DMS79 (cell line): ENCODE data around the gene NMRAL1.

Experiments used
- DNase-seq: peaks from one replicate; lab custom pipeline; 2025; lab: John Stamatoyannopoulos, UW

The NMRAL1 gene

DNA sequence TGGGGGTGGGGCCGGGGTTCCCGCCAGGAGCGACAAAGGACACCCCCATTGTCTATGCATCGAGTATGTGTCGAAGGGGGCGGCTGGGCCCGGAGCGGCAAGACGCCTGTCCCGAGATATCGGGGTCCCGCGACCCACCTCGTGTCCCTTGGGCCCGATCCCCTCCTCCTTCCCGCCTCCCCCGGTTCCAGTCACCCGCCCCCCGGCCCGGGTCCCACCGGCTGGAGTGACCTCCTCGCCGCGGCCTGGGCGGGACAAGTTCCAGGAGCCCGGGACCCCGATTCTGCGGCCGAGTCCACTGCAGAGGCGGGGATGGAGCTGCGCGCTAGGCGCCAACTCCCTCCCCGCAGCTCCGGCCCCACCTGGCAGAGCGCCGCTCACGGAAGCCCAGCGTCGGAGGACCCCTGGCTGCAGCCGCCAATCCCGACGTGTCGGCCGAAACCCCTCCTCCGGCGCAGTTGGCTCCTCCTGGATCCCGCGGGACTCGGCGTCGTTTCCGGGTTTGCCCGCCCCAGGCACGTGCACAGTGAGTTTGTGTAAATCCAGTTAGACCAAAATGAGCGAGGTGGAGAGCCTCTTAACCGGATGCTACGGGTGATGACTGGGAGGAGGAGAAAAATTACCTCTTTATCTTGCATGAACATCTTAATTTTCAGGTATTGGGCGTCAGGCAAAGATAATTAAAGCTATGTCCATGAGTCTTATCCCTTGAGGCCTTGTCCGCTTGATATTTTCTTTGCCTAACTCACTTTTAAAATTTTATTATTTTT, at the start of gene NMRAL1:
NMRAL1 (minus strand) TSS at position 434 of the 770 bp plus-strand sequence. CDS start 493 bp downstream, outside the sequence.
- peak; percentile 95 for DNase-seq

DNA sequence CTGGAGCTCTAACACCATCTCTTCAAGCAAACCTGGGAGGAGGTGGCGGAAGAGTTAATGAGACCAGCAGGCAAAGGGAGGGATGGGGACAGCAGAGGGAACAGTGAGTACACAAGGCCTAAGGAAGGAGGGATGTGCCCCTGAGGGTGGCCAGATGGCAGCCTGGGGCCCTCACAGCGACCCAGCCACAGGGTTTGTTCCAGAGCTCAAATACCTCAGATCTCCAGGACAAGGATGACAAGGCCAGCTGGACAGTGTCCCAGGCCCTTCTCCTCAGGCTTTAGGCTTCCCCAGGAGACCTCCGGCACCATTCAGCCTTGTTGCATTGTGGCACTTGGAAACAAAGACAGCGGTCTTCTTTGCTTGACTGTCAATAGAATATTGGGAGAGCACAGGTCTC, 49.3 kb upstream of the NMRAL1 start:
- no peak for DNase-seq

- DNase-seq: peak; percentile 83
Measured at GRCh38 chr16:4522051-4522581, 47.7 kb upstream of the NMRAL1 start.

GRCh38 chr16:4520913-4521312, 46.5 kb upstream of the NMRAL1 start:
- no peak for DNase-seq

DNA sequence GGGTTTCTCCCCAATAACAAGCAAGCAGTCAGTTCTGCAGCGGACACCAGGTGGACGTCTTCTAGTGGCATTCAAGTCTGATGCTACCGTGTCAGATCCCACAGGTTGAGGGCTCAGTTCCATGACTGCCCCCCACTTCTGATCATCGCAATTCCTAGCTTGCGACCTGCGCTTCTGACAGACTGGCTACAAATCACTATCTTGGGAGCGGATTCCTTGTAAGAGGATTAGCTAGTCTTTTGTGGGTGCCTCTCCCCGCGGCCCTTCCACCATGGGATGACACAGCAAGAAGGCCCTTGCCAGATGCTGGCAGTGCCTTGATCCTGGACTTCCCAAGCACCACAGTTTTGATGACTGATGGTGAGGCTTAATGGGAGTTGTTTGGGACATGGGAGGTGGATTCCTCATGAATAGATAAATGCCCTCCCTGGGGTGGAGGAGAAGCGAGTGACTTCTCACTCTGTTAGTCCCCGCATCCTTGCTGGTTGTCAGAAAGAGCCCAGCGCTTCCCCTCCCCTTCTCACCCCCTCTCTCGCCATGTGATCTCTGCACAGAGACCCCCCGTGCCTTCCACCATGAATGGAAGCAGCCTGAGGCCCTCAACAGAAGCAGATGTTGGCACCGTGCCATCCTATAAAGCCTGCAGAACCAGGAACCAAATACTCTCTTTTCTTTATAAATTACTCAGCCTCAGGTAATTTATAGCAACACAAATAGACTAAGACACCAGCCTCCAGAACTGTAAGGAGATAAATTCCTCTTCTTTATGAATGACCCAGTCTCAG, 45.0 kb upstream of the NMRAL1 start:
- DNase-seq: no peak

DNA sequence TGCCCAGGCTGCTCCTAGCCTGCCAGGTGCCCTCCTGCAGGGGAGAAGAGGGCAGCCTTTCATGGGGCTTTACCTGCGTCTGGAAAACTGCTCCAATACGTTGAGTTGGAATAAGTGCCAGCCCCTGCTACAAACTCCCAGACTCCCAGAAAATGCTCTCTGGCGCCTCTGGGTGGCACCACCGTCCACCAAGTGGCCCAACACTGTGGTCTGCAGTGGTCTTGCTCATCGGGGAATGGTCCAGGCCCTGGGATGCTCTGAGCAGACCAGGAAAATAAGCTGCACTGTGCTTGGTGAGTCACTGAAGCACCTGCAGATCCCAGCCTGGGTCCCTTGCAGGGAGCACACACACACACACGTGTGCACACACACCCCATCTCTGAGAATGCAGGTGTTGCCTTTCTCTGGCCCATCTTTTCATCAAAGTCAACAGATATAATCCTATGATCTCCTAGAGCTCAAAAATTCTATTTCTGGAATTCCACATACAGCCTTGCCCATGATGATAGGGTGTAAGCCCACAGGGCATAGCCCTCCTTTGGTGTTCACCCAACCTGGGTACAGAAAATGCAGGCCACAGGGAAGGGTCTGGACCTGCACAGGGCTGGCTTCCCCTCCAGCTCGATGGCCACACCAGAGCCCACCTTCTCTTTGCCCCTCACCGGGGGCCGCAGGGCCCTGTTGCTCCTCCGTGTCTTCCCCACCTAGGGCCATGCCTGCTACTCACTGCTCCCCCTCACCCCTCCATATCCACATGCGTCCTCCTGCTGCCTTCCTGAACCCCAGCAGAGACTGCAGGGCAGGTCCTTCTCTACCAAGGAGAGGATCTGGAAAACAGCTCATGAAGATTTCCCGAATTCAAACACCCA, 43.6 kb upstream of the NMRAL1 start:
- no peak for DNase-seq

DNA sequence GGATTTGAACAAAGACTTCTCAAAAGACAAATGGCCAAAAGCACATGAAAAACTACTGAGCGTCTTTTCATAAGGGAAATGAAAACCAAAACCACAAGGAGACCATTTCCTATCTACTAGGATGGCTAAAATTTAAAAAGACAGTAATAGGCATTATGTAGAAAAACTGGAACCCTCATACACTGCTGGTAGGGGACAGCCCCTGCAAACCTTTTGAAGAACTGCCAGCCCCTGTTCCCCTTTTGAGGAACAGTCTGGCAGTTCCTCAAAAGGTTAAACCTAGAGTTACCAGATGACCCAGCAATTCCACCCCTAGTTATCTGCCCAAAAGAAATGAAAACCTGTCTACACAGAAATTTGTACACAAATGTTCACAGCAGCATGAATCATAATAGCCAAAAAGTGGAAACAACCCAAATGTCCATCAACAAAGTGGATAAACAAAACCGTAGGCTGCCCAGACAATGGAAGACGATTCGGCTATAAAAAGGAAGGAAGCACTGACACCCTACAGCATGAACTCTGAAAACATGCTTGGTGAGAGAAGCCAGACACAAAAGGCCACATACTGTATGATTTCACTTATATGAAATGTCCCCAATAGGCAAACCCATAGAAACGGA, 41.3 kb upstream of the NMRAL1 start:
- DNase-seq: no peak

DNA sequence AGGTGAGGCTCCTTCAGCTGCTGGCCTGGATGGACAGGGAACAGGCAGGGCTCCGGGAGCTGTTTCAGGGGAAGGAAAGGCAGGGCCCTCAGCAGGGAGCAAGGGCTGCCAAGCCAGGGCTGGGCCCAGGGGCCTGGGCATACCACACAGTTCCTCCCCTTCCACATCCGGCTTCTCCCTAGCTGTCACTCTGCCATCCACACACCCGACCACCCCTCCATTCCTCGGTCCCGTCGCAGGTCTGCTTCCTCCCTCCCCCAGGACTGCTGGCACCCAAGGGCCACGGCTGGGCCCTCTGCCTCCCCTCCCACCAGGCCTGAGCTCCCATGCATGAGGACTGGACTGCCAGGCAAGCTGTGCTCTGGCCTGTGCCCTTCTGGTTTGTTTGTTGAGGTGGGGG, 40.2 kb upstream of the NMRAL1 start:
- no peak for DNase-seq

DNA sequence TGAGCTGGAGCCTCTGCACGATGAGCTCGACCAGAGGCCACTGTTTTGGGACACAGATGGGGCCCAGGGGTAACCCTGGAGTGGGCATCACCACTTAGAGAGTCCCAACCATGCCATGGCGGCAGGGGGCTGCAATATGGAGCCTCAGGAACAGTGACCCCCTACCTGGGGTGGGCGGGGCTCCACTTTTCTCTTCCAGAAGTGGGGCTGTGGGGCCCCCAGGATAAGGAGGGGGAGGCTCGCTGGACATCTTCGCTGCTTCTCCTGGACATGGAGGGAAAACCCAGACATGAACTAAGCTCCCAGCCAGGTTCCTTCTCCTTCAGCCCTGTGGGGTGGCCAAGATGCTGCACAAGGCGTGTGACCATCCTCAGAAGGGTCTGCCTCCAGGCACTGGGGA, 39.5 kb upstream of the NMRAL1 start:
- DNase-seq: no peak

- DNase-seq: no peak
Measured at GRCh38 chr16:4513086-4513860, 38.8 kb upstream of the NMRAL1 start.

- no peak for DNase-seq
Measured at GRCh38 chr16:4512473-4512872, 38.0 kb upstream of the NMRAL1 start.

DNA sequence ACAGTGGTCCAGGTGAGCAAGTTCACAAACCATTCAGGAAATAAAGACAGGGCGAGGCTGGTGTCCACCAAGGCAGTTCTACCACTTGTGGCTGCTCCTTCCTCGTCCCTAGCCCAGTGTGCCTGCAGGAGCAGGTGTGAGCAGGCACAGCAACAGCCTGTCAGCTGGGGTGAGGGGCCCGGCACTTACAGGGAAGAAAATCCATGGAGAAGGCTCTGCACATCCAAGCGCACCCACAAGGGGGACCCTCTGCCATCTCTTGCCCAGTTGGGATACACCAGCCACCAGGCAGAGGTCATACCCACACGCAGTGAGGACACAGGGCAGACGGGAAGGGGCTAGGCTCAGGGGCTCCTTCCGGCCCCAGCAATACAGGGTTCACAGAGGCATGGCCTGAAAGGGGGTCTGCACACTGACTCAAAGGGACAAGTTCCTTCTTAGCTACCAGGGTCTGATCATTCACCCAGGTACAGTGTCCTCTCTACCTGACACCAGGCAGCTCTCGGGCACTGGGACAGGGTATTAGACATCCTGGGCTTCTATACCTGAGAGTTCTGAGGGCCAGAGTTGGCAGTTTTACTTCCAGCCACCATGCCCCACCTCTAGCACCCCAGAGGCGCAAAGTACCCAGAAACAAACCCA, 37.1 kb upstream of the NMRAL1 start:
- DNase-seq: no peak

GRCh38 chr16:4510747-4511426, 36.5 kb upstream of the NMRAL1 start:
- DNase-seq: no peak

GRCh38 chr16:4510131-4510530, 35.7 kb upstream of the NMRAL1 start:
- no peak for DNase-seq

DNA sequence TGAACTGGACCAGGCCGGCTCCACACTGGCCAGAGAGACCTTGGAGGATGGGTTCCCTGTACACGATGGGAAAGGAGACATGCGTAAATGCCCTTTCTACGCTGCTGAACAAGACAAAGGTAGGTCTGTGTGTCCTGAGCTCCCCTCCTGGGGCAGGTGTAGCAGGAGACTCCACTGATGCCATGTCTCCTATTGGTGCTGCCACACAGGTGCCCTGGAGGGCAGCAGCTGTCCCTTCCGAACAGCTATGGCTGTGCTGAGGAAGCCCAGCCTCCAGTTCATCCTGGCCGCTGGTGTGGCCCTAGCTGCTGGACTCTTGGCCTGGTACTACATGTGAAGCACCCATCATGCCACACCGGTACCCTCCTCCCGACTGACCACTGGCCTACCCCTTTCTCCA, 35.0 kb upstream of the NMRAL1 start:
- DNase-seq: no peak

DNA sequence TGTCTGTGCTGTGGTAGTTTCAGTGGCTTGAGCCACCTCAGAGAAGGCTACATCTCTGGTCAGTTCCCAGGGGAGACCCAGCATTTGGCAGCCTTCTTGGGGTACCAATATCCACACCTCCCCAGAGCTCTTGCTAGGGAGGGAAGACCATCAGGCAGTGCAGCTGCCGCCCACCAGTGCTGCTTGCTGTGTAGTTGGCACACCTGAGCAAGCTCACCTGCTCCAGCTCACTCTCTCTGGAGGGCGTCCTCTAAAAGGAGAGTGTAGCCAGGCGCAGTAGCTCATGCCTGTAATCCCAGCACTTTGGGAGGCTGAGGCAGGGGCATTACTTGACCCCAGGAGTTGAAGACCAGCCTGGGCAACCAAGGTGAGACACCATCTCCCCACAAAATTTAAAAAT, 34.4 kb upstream of the NMRAL1 start:
- DNase-seq: no peak

DNA sequence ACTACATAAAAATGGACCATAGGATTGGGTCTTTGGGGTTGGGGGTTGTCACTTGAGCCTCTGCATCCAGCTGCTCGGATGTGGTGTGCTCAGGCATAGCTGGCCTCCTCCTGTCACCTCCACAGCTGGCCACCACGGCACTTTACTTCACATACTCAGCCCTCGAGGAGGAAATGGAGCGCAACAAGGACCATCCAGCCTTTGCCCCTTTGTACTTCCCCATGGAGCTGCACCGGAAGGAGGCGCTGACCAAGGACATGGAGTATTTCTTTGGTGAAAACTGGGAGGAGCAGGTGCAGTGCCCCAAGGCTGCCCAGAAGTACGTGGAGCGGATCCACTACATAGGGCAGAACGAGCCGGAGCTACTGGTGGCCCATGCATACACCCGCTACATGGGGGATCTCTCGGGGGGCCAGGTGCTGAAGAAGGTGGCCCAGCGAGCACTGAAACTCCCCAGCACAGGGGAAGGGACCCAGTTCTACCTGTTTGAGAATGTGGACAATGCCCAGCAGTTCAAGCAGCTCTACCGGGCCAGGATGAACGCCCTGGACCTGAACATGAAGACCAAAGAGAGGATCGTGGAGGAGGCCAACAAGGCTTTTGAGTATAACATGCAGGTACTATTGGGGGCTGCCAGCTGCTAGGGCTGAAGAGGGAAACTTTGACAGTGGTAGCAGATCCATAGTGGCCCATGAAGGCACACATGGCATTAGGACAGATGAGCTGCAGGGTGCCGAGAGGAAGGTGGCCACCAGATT, 33.3 kb upstream of the NMRAL1 start:
- DNase-seq: peak; percentile 93

DNA sequence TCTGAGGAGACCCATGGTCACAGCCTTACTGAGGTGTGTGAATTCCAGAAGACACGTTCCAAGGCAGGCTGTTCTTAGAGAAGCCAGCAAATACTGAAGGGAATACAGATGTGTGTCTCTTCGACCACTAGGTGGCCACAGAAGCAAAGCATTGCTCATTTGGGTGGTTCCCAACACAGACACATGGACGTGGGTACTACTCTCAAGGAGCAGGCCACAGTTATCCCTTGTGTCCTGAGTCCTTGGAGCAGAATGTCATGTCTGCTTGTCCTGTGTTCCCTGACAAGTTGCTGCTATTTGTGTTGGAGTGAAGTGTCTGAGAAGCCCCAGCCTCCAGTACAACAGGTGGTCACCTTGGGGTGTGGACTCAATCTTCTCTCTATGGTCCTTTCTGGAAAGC, 32.0 kb upstream of the NMRAL1 start:
- DNase-seq: peak; percentile 69
